ENCODE results near the gene CEP89.
"Not testable (repeated sequence)": the region's sequence is repeated elsewhere in the genome, so short reads cannot be mapped to it uniquely, and the experiment has no call there.

Gene CEP89

DNA sequence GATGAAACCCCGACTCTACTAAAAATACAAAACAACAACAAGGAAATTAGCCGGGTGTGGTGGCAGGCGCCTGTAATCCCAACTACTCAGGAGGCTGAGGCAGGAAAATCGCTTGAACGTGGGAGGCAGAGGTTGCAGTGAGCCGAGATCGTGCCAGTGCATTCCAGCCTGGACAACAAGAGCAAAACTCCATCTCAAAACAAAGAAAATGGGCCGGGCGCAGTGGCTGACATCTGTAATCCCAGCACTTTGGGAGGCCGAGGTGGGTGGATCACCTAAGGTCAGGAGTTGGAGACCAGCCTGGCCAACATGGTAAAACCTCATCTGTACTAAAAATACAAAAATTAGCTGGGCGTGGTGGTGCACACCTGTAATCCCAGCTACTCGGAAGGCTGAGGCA lies 139.7 kb downstream of the CEP89 start:
- not testable (repeated sequence) for H3K27ac ChIP-seq (ENCODE audit: low read depth, low read length, poor library complexity, severe bottlenecking); H3K9ac ChIP-seq (ENCODE audit: low read length); H3K9me2 ChIP-seq (ENCODE audit: low read depth, low read length); H3F3A ChIP-seq (ENCODE audit: insufficient read depth, low read length); H3K79me2 ChIP-seq (ENCODE audit: insufficient read depth, low read length); H2AFZ ChIP-seq (ENCODE audit: low read length); H3K9me3 ChIP-seq (ENCODE audit: low read length); H3K27me3 ChIP-seq (ENCODE audit: insufficient read depth, low read length); H4K20me1 ChIP-seq (ENCODE audit: insufficient read depth, low read length); H3K4me2 ChIP-seq (ENCODE audit: low read length); H3K4me1 ChIP-seq (ENCODE audit: insufficient read depth, low read length, severe bottlenecking); H3K4me3 ChIP-seq (ENCODE audit: low read depth, low read length, poor library complexity, severe bottlenecking); H3K36me3 ChIP-seq (ENCODE audit: insufficient read depth, low read length)

DNA sequence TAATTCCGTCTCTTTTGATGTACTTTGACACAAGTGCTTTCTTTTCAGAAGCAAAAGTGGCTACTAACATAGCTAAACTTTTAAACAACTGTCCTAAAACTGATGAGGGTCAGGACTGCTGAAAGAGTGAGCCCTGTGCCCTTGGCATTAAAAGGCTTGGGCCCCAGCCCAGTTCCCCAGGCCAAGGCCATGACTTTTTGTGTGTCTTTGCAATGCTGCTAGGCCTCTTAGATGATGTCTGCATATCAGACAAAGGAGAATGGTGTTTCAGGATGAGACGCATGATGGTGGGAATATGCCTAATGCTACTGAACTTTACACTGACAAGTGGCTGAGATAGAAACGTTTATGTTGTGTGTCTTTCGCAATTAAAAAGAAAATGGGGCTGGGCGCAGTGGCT lies 140.1 kb downstream of the CEP89 start:
- H3F3A ChIP-seq (ENCODE audit: insufficient read depth, low read length) = no peaks in the 10 kb centered on the region
- no peaks in the 10 kb centered on the region for H4K20me1 ChIP-seq (ENCODE audit: insufficient read depth, low read length)
- no peak for TF ChIP-seq EZH2 (IDR thresholded peaks at IDR 0.05; ENCODE audit: borderline replicate concordance, low read length)
- TF ChIP-seq CTCF (IDR thresholded peaks at IDR 0.05; ENCODE audit: low read length) = no peak
- H2AFZ ChIP-seq (ENCODE audit: low read length) = no peak overlapping the region
- no peaks in the 10 kb centered on the region for H3K9me2 ChIP-seq (ENCODE audit: low read depth, low read length)
- H3K9me3 ChIP-seq (ENCODE audit: low read length) = no peaks in the 10 kb centered on the region
- no peak overlapping the region for H3K9ac ChIP-seq (ENCODE audit: low read length)
- no peaks in the 10 kb centered on the region for H3K36me3 ChIP-seq (ENCODE audit: insufficient read depth, low read length)
- no peak overlapping the region for H3K4me2 ChIP-seq (ENCODE audit: low read length)
- H3K79me2 ChIP-seq (ENCODE audit: insufficient read depth, low read length) = no peaks in the 10 kb centered on the region
- H3K4me1 ChIP-seq (ENCODE audit: insufficient read depth, low read length, severe bottlenecking) = no peaks in the 10 kb centered on the region
- no peak overlapping the region for H3K27ac ChIP-seq (ENCODE audit: low read depth, low read length, poor library complexity, severe bottlenecking)
- H3K4me3 ChIP-seq (ENCODE audit: low read depth, low read length, poor library complexity, severe bottlenecking) = no peak overlapping the region
- H3K27me3 ChIP-seq (ENCODE audit: insufficient read depth, low read length) = peaks cover 5% of the 10 kb centered on the region

- Histone ChIP-seq H3K27ac (ENCODE audit: low read depth, low read length, poor library complexity, severe bottlenecking) (no peak overlapping the region), H3K79me2 (ENCODE audit: insufficient read depth, low read length) (no peaks in the 10 kb centered on the region), H3K4me1 (ENCODE audit: insufficient read depth, low read length, severe bottlenecking) (no peaks in the 10 kb centered on the region), H3K9me2 (ENCODE audit: low read depth, low read length) (no peaks in the 10 kb centered on the region), H3K4me3 (ENCODE audit: low read depth, low read length, poor library complexity, severe bottlenecking) (no peak overlapping the region), H4K20me1 (ENCODE audit: insufficient read depth, low read length) (no peaks in the 10 kb centered on the region), H3F3A (ENCODE audit: insufficient read depth, low read length) (no peaks in the 10 kb centered on the region), H3K27me3 (ENCODE audit: insufficient read depth, low read length) (peaks cover 9% of the 10 kb centered on the region; the same call in 1 of the 2 replicates), H2AFZ (ENCODE audit: low read length) (no peak overlapping the region), H3K36me3 (ENCODE audit: insufficient read depth, low read length) (no peaks in the 10 kb centered on the region), H3K9ac (ENCODE audit: low read length) (no peak overlapping the region), H3K9me3 (ENCODE audit: low read length) (no peaks in the 10 kb centered on the region), H3K4me2 (ENCODE audit: low read length) (no peak overlapping the region)
- TF ChIP-seq EZH2 (IDR thresholded peaks at IDR 0.05; ENCODE audit: borderline replicate concordance, low read length) (no peak), CTCF (IDR thresholded peaks at IDR 0.05; ENCODE audit: low read length) (no peak)
Observed at GRCh38 chr19:32830231-32831014, 141.3 kb downstream of the CEP89 start.

DNA sequence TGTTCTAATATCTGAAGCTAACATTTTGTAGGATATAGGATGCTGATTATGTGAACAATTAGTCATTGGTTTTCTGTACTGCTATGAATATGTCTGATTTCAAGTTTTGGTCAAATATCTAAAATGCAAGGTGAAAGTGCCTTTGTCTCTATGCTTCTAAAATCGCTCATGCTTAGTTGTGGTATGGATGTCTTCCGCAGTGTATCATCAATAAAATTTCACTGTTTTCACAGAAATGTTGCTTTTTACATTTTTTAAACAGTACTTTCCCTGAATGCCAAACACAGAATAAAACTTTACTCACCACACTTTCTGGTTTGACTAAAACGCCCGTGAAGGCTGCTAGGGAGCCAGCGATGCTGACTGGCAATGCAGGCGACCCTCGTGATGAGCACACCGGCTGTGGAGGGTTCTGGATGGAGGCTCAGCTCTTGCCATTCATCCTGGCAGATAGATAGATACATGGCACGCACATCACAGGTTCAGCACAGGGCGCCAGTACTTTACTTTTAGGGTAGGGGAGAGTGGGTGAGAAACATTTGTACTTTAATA lies 142.3 kb downstream of the CEP89 start:
- H3K27me3 ChIP-seq (ENCODE audit: insufficient read depth, low read length) = peaks cover 9% of the 10 kb centered on the region; the same call in 1 of the 2 replicates
- no peak overlapping the region for H3K4me2 ChIP-seq (ENCODE audit: low read length)
- no peak overlapping the region for H3K9ac ChIP-seq (ENCODE audit: low read length)
- H3F3A ChIP-seq (ENCODE audit: insufficient read depth, low read length) = no peaks in the 10 kb centered on the region
- H3K4me1 ChIP-seq (ENCODE audit: insufficient read depth, low read length, severe bottlenecking) = no peaks in the 10 kb centered on the region
- TF ChIP-seq EZH2 (IDR thresholded peaks at IDR 0.05; ENCODE audit: borderline replicate concordance, low read length) = no peak
- TF ChIP-seq CTCF (IDR thresholded peaks at IDR 0.05; ENCODE audit: low read length) = no peak
- no peak overlapping the region for H3K27ac ChIP-seq (ENCODE audit: low read depth, low read length, poor library complexity, severe bottlenecking)
- no peak overlapping the region for H2AFZ ChIP-seq (ENCODE audit: low read length)
- no peaks in the 10 kb centered on the region for H4K20me1 ChIP-seq (ENCODE audit: insufficient read depth, low read length)
- H3K9me3 ChIP-seq (ENCODE audit: low read length) = no peaks in the 10 kb centered on the region
- H3K9me2 ChIP-seq (ENCODE audit: low read depth, low read length) = no peaks in the 10 kb centered on the region
- H3K4me3 ChIP-seq (ENCODE audit: low read depth, low read length, poor library complexity, severe bottlenecking) = no peak overlapping the region
- no peaks in the 10 kb centered on the region for H3K79me2 ChIP-seq (ENCODE audit: insufficient read depth, low read length)
- no peaks in the 10 kb centered on the region for H3K36me3 ChIP-seq (ENCODE audit: insufficient read depth, low read length)
